ENCODE data around the gene AUNIP. TPM values are rescaled to one million over a fixed set of nuclear protein-coding genes. Genes with fewer than 3 reads are reported as not detected.

Gene AUNIP
- total RNA-seq, 1 experiment from 2014 or later = 9.4 TPM

DNA sequence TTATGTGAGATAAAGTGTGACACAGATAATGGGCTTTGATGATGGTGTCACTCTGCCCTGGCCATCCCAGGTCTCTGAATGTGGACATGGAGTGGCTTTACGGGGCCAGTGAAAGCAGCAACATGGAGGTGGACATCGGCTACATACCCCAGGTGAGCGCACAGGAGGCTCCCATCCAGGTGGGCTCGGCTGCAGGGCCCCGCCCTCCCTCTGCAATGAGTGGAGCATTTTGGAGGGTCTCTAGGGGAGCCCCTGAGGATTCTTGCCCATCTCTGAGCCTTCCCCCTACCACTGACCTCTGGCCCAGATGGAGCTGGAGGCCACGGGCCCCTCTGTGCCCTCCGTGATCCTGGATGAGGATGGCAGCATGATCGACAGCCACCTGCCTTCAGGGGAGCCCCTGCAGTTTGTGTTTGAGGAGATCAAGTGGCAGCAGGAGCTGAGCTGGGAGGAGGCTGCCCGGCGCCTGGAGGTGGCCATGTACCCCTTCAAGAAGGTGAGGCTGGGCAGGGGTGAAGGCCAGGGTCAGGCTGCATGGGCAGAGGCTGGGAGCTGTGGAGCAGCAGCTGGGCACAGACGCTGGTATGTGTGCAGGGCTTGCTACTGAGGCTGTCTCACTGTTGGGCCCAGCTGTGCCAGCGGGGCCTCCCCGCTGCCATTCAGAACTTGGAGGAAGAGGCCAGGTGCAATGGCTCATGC, 47.7 kb downstream of the AUNIP start:
- ChIA-PET POLR2A (interaction anchor here (1.7 kb wide), 1 partner anchor 8 kb away, joined by 6 read pairs; the partner anchor contains the start of gene MTFR1L), CTCF (interaction anchor here (0.6 to 2.7 kb wide), 8 partner anchors 10 to 892 kb away, joined by 3 to 17 read pairs (median 4); partner anchors contain the start of gene SELENON)
- BruUV-seq (replicated peaks) = no TSS peak
- Mint-ChIP-seq H3K4me1 (ENCODE audit: insufficient read depth, unreplicated experiment) (no peaks in the 10 kb centered on the region), H3K27me3 (ENCODE audit: insufficient read depth, unreplicated experiment) (no peaks in the 10 kb centered on the region), H3K4me3 (ENCODE audit: unreplicated experiment) (no peak overlapping the region), H3K9me3 (ENCODE audit: unreplicated experiment) (no peaks in the 10 kb centered on the region), H3K36me3 (ENCODE audit: insufficient read depth, unreplicated experiment) (peaks cover 8% of the 10 kb centered on the region), H3K27ac (ENCODE audit: low read depth, unreplicated experiment) (no peak overlapping the region)
- intact Hi-C loops (cut with micrococcal nuclease) = loop anchor here (5.0 kb wide), 3 partner anchors 204 to 409 kb away; no protein-coding TSS in a partner anchor
- no peak for TF ChIP-seq CTCF (IDR thresholded peaks at IDR 0.05; ENCODE audit: unreplicated experiment)
- DNase-seq (ENCODE audit: unreplicated experiment) = no peak

GRCh38 chr1:25810341-25811299, 48.6 kb downstream of the AUNIP start:
- intact Hi-C loops (cut with micrococcal nuclease) = loop anchor here (5.0 kb wide), 3 partner anchors 203 to 408 kb away; no protein-coding TSS in a partner anchor
- Mint-ChIP-seq H3K4me1 (ENCODE audit: insufficient read depth, unreplicated experiment) (peaks cover 8% of the 10 kb centered on the region), H3K27me3 (ENCODE audit: insufficient read depth, unreplicated experiment) (no peaks in the 10 kb centered on the region), H3K36me3 (ENCODE audit: insufficient read depth, unreplicated experiment) (peaks cover 8% of the 10 kb centered on the region), H3K4me3 (ENCODE audit: unreplicated experiment) (no peak overlapping the region), H3K9me3 (ENCODE audit: unreplicated experiment) (no peaks in the 10 kb centered on the region), H3K27ac (ENCODE audit: low read depth, unreplicated experiment) (peak overlapping the region; percentile 70)
- ChIA-PET POLR2A (interaction anchor here (0.6 to 1.7 kb wide), 3 partner anchors 9 to 480 kb away, joined by 3 to 6 read pairs (median 3); partner anchors contain the start of gene MTFR1L), CTCF (interaction anchor here (0.5 to 2.7 kb wide), 14 partner anchors 8 to 987 kb away, joined by 3 to 17 read pairs (median 3); partner anchors contain the start of gene SELENON)
- DNase-seq (ENCODE audit: unreplicated experiment) = peak; percentile 50
- peak; percentile 92 for TF ChIP-seq CTCF (IDR thresholded peaks at IDR 0.05; ENCODE audit: unreplicated experiment)
- BruUV-seq (replicated peaks) = no TSS peak

DNA sequence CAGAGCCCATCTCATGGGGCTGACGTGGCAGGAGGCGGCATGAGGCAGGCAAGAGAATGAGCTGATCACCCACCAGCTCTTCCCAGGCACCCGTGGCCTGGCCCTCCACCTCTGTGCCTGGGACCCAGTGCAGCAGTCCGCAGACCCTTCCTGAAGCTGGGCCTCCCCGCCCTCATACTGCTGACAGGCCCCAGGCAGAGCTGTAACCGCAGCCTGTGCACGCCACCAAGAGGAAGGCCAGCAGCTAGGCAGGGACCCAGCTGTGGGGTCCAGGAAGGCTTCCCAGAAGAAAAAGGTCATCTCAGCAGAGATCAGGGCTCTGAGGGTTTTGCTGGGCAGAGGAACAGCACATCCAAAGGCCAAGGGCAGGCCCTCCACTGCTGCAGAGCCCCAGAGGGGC, 49.3 kb downstream of the AUNIP start:
- Mint-ChIP-seq H3K9me3 (ENCODE audit: unreplicated experiment) (no peaks in the 10 kb centered on the region), H3K27ac (ENCODE audit: low read depth, unreplicated experiment) (peak overlapping the region; percentile 70), H3K27me3 (ENCODE audit: insufficient read depth, unreplicated experiment) (no peaks in the 10 kb centered on the region), H3K36me3 (ENCODE audit: insufficient read depth, unreplicated experiment) (peaks cover 8% of the 10 kb centered on the region), H3K4me3 (ENCODE audit: unreplicated experiment) (no peak overlapping the region), H3K4me1 (ENCODE audit: insufficient read depth, unreplicated experiment) (peaks cover 8% of the 10 kb centered on the region)
- DNase-seq (ENCODE audit: unreplicated experiment) = no peak
- no TSS peak for BruUV-seq (replicated peaks)
- ChIA-PET CTCF (interaction anchor here (0.6 to 2.2 kb wide), 12 partner anchors 9 to 1003 kb away, joined by 3 to 10 read pairs (median 4); partner anchors contain the start of genes PAFAH2 and SELENON), POLR2A (interaction anchor here (0.5 to 1.7 kb wide), 6 partner anchors 10 to 736 kb away, joined by 3 to 6 read pairs (median 3); partner anchors contain the start of gene MTFR1L)
- TF ChIP-seq CTCF (IDR thresholded peaks at IDR 0.05; ENCODE audit: unreplicated experiment) = no peak
- intact Hi-C loops (cut with micrococcal nuclease) = loop anchor here (5.0 kb wide), 3 partner anchors 203 to 408 kb away; no protein-coding TSS in a partner anchor
